ENCODE measurements around the gene HIVEP2.

The HIVEP2 gene

GRCh38 chr6:142958343-142958742 lies 13.4 kb upstream of the HIVEP2 start:
- H3K27ac ChIP-seq (ENCODE audit: low read depth, low read length), result no peak overlapping the region
- peaks cover 11% of the 10 kb centered on the region for H3K4me1 ChIP-seq (ENCODE audit: control insufficient read depth, insufficient read depth, low read length, unreplicated experiment)
- no peaks in the 10 kb centered on the region for H3K36me3 ChIP-seq (ENCODE audit: insufficient read depth, low read length)
- no peaks in the 10 kb centered on the region for H3K27me3 ChIP-seq (ENCODE audit: insufficient read depth, low read length)
- no peak overlapping the region for H3K4me3 ChIP-seq (ENCODE audit: low read depth, low read length)
- H3K79me2 ChIP-seq (ENCODE audit: control insufficient read depth, insufficient read depth, low read length, unreplicated experiment), result no peaks in the 10 kb centered on the region
- H2AFZ ChIP-seq (ENCODE audit: low read length, unreplicated experiment), result no peak overlapping the region

GRCh38 chr6:142956726-142957125 lies 11.8 kb upstream of the HIVEP2 start:
- H3K27ac ChIP-seq (ENCODE audit: low read depth, low read length), result no peak overlapping the region
- no peaks in the 10 kb centered on the region for H3K36me3 ChIP-seq (ENCODE audit: insufficient read depth, low read length)
- no peak overlapping the region for H3K4me3 ChIP-seq (ENCODE audit: low read depth, low read length)
- H3K79me2 ChIP-seq (ENCODE audit: control insufficient read depth, insufficient read depth, low read length, unreplicated experiment), result no peaks in the 10 kb centered on the region
- no peak overlapping the region for H2AFZ ChIP-seq (ENCODE audit: low read length, unreplicated experiment)
- H3K27me3 ChIP-seq (ENCODE audit: insufficient read depth, low read length), result no peaks in the 10 kb centered on the region
- H3K4me1 ChIP-seq (ENCODE audit: control insufficient read depth, insufficient read depth, low read length, unreplicated experiment), result peaks cover 11% of the 10 kb centered on the region

- peaks cover 4% of the 10 kb centered on the region for H3K4me1 ChIP-seq (ENCODE audit: control insufficient read depth, insufficient read depth, low read length, unreplicated experiment)
- no peak overlapping the region for H3K27ac ChIP-seq (ENCODE audit: low read depth, low read length)
Observed at GRCh38 chr6:142954844-142955243, 9.9 kb upstream of the HIVEP2 start.

GRCh38 chr6:142953373-142954273 lies 8.6 kb upstream of the HIVEP2 start:
- Histone ChIP-seq H3K27ac (ENCODE audit: low read depth, low read length) (no peak overlapping the region), H3K27me3 (ENCODE audit: insufficient read depth, low read length) (no peaks in the 10 kb centered on the region), H3K79me2 (ENCODE audit: control insufficient read depth, insufficient read depth, low read length, unreplicated experiment) (no peaks in the 10 kb centered on the region), H3K4me3 (ENCODE audit: low read depth, low read length) (no peak overlapping the region), H3K36me3 (ENCODE audit: insufficient read depth, low read length) (no peaks in the 10 kb centered on the region), H3K4me1 (ENCODE audit: control insufficient read depth, insufficient read depth, low read length, unreplicated experiment) (no peaks in the 10 kb centered on the region), H2AFZ (ENCODE audit: low read length, unreplicated experiment) (no peak overlapping the region)

More at GRCh38 chr6:142954844-142955243, 9.9 kb upstream of the HIVEP2 start:
- Histone ChIP-seq H3K27me3 (ENCODE audit: insufficient read depth, low read length) (no peaks in the 10 kb centered on the region), H2AFZ (ENCODE audit: low read length, unreplicated experiment) (no peak overlapping the region), H3K36me3 (ENCODE audit: insufficient read depth, low read length) (no peaks in the 10 kb centered on the region), H3K4me3 (ENCODE audit: low read depth, low read length) (no peak overlapping the region), H3K79me2 (ENCODE audit: control insufficient read depth, insufficient read depth, low read length, unreplicated experiment) (no peaks in the 10 kb centered on the region)

- Histone ChIP-seq H3K36me3 (ENCODE audit: insufficient read depth, low read length) (no peaks in the 10 kb centered on the region), H3K27me3 (ENCODE audit: insufficient read depth, low read length) (no peaks in the 10 kb centered on the region), H3K4me3 (ENCODE audit: low read depth, low read length) (no peak overlapping the region), H2AFZ (ENCODE audit: low read length, unreplicated experiment) (no peak overlapping the region), H3K79me2 (ENCODE audit: control insufficient read depth, insufficient read depth, low read length, unreplicated experiment) (no peaks in the 10 kb centered on the region), H3K27ac (ENCODE audit: low read depth, low read length) (no peak overlapping the region), H3K4me1 (ENCODE audit: control insufficient read depth, insufficient read depth, low read length, unreplicated experiment) (peaks cover 5% of the 10 kb centered on the region)
Observed at GRCh38 chr6:142952614-142953013, 7.6 kb upstream of the HIVEP2 start.

GRCh38 chr6:142950291-142950690 lies 5.3 kb upstream of the HIVEP2 start:
- peaks cover 5% of the 10 kb centered on the region for H3K4me1 ChIP-seq (ENCODE audit: control insufficient read depth, insufficient read depth, low read length, unreplicated experiment)
- H3K27ac ChIP-seq (ENCODE audit: low read depth, low read length), result no peak overlapping the region
- no peak overlapping the region for H3K4me3 ChIP-seq (ENCODE audit: low read depth, low read length)
- H3K36me3 ChIP-seq (ENCODE audit: insufficient read depth, low read length), result no peaks in the 10 kb centered on the region
- H2AFZ ChIP-seq (ENCODE audit: low read length, unreplicated experiment), result no peak overlapping the region
- peaks cover 7% of the 10 kb centered on the region for H3K79me2 ChIP-seq (ENCODE audit: control insufficient read depth, insufficient read depth, low read length, unreplicated experiment)
- H3K27me3 ChIP-seq (ENCODE audit: insufficient read depth, low read length), result no peaks in the 10 kb centered on the region

GRCh38 chr6:142947714-142948480 lies 2.9 kb upstream of the HIVEP2 start:
- Histone ChIP-seq H3K36me3 (ENCODE audit: insufficient read depth, low read length) (no peaks in the 10 kb centered on the region), H2AFZ (ENCODE audit: low read length, unreplicated experiment) (peak overlapping the region; percentile 59), H3K27ac (ENCODE audit: low read depth, low read length) (peak overlapping the region; percentile 94), H3K79me2 (ENCODE audit: control insufficient read depth, insufficient read depth, low read length, unreplicated experiment) (peaks cover 27% of the 10 kb centered on the region), H3K4me3 (ENCODE audit: low read depth, low read length) (peak overlapping the region; percentile 96), H3K27me3 (ENCODE audit: insufficient read depth, low read length) (no peaks in the 10 kb centered on the region), H3K4me1 (ENCODE audit: control insufficient read depth, insufficient read depth, low read length, unreplicated experiment) (peaks cover 12% of the 10 kb centered on the region)

- H3K36me3 ChIP-seq (ENCODE audit: insufficient read depth, low read length), result no peaks in the 10 kb centered on the region
- peak overlapping the region; percentile 59 for H2AFZ ChIP-seq (ENCODE audit: low read length, unreplicated experiment)
- H3K4me1 ChIP-seq (ENCODE audit: control insufficient read depth, insufficient read depth, low read length, unreplicated experiment), result peaks cover 19% of the 10 kb centered on the region
- H3K27me3 ChIP-seq (ENCODE audit: insufficient read depth, low read length), result no peaks in the 10 kb centered on the region
- H3K27ac ChIP-seq (ENCODE audit: low read depth, low read length), result peak overlapping the region; percentile 94
- H3K79me2 ChIP-seq (ENCODE audit: control insufficient read depth, insufficient read depth, low read length, unreplicated experiment), result peaks cover 35% of the 10 kb centered on the region
- H3K4me3 ChIP-seq (ENCODE audit: low read depth, low read length), result peak overlapping the region; percentile 96
Observed at GRCh38 chr6:142946924-142947713, 2.1 kb upstream of the HIVEP2 start.

GRCh38 chr6:142946181-142946923 lies 1.4 kb upstream of the HIVEP2 start:
- H3K4me1 ChIP-seq (ENCODE audit: control insufficient read depth, insufficient read depth, low read length, unreplicated experiment), result peaks cover 27% of the 10 kb centered on the region
- peaks cover 43% of the 10 kb centered on the region for H3K79me2 ChIP-seq (ENCODE audit: control insufficient read depth, insufficient read depth, low read length, unreplicated experiment)
- no peaks in the 10 kb centered on the region for H3K27me3 ChIP-seq (ENCODE audit: insufficient read depth, low read length)
- H3K36me3 ChIP-seq (ENCODE audit: insufficient read depth, low read length), result no peaks in the 10 kb centered on the region
- peak overlapping the region; percentile 94 for H3K27ac ChIP-seq (ENCODE audit: low read depth, low read length)
- H2AFZ ChIP-seq (ENCODE audit: low read length, unreplicated experiment), result peak overlapping the region; percentile 59
- H3K4me3 ChIP-seq (ENCODE audit: low read depth, low read length), result peak overlapping the region; percentile 96
